Brain microvascular endothelial cell (primary cell): Measurements from ENCODE around the gene PEAK1.
A peak's percentile ranks its signal among the peaks of the same experiment; 100 is the strongest.

ENCODE experiments used
- DNase-seq: peaks from one replicate; pipeline ENCODE4 v3.0.0-alpha.2; 2020
- H3K27ac ChIP-seq: fragments of 250-450 bp; sonication (Bioruptor Pico); 2 replicates; pipeline ENCODE4 v1.5.1; 2020; ENCODE audit warnings: mild to moderate bottlenecking, moderate library complexity
- H3K27me3 ChIP-seq: fragments of 250-450 bp; sonication (Bioruptor Pico); replicated peaks from 2 replicates; pipeline ENCODE4 v1.5.1; 2020; ENCODE audit warnings: mild to moderate bottlenecking
- H3K36me3 ChIP-seq: fragments of 250-450 bp; sonication (Bioruptor Pico); replicated peaks from 2 replicates; pipeline ENCODE4 v1.5.1; 2020; ENCODE audit warnings: mild to moderate bottlenecking
- H3K4me3 ChIP-seq: 2 replicates; pipeline ENCODE4 v1.5.1; 2011; ENCODE audit warnings: low read depth, mild to moderate bottlenecking, control low read depth, low read length, moderate library complexity
- in situ Hi-C: cut with HindIII; loops from 2 replicates; pipeline ENCODE4 v1.10.0; 2017; ENCODE audit warnings: low sequenced_read_pairs, low pct_ligation_motif_present
- TF ChIP-seq, protein P1 (sequence below): IDR thresholded peaks from 2 replicates; pipeline ENCODE4 v1.5.1; 2011; ENCODE audit warnings: low read depth, mild to moderate bottlenecking, moderate library complexity, low read length, control low read depth, inconsistent platforms; ENCODE audit errors: missing control alignments

PEAK1 gene

DNA sequence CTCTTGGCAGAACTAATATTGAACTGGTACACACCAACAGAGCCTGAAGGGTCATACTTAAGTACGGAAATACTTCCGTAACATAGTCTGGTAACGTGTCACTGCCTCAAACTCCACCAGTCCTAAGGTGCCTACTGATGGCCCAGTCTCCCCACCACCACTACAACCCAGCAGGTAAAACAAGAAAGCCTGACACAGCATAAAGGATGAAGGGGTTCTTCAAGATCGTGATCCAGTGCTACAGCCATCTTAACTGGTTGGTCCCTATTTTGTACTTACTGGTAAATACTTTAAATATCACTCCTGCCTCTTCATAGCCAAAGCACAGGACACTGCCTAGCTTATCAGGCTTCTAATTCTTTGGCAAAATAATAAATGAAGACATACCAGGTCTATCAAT is 46.5 kb downstream of the PEAK1 start:
- TF ChIP-seq, protein P1, sequence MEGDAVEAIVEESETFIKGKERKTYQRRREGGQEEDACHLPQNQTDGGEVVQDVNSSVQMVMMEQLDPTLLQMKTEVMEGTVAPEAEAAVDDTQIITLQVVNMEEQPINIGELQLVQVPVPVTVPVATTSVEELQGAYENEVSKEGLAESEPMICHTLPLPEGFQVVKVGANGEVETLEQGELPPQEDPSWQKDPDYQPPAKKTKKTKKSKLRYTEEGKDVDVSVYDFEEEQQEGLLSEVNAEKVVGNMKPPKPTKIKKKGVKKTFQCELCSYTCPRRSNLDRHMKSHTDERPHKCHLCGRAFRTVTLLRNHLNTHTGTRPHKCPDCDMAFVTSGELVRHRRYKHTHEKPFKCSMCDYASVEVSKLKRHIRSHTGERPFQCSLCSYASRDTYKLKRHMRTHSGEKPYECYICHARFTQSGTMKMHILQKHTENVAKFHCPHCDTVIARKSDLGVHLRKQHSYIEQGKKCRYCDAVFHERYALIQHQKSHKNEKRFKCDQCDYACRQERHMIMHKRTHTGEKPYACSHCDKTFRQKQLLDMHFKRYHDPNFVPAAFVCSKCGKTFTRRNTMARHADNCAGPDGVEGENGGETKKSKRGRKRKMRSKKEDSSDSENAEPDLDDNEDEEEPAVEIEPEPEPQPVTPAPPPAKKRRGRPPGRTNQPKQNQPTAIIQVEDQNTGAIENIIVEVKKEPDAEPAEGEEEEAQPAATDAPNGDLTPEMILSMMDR: no peak
- H3K36me3 ChIP-seq: no peaks in the 10 kb centered on the region
- no peaks in the 10 kb centered on the region for H3K27me3 ChIP-seq
- DNase-seq: no peak
- in situ Hi-C loops: no loop called here
- no peak overlapping the region for H3K4me3 ChIP-seq
- no peak overlapping the region for H3K27ac ChIP-seq

DNA sequence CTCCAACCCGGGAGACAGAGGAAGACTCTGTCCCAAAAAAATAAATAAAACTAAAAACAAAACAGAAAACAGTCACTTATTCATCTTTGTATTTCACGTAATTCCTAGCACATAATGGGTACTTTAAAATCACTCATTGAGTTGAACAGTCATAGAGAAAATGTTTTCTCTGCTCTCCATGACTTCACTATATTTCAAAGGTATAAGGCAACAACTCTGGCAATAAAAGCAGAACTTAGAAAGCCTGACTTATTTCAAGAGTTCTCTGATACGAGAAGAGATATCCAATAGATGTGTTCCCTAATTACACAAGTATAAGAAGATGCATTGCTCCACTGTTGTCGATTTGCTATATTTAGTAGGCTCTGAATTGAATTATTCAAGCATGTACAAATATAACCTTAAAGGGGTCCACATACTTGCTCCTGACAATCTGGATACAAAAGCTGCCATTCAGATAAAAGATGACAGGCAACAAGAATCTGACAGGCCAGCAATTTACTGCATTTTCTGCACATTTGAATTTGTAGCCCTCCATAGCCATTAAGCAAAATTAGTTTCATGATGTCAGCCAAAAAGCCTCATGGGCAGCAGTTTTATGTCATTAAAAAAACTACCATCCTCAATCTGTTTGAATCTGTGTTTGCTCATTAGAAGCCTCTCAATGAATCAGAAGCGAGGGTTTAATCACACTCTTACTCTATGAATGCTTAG is 47.9 kb downstream of the PEAK1 start:
- no peaks in the 10 kb centered on the region for H3K27me3 ChIP-seq
- no peak overlapping the region for H3K4me3 ChIP-seq
- H3K36me3 ChIP-seq: no peaks in the 10 kb centered on the region
- H3K27ac ChIP-seq: no peak overlapping the region
- TF ChIP-seq, protein P1: no peak
- no peak for DNase-seq
- in situ Hi-C loops: no loop called here

DNA sequence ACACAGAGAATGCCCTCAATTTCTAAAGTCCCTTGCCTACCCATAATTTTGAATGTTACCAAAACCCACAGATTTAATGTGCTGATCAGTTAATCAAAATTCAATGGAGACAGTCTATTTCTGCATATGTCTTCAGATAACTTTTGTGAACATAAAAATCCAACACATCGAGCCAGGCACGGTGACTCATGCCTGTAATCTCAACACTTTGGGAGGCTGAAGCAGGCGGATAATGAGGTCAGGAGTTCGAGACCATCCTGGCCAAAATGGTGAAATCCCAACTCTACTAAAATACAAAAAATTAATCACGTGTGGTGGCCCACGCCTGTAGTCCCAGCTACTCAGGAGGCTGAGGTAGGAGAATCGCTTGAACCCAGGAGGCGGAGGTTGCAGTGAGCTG is 49.3 kb downstream of the PEAK1 start:
- Histone ChIP-seq H3K36me3 (no peaks in the 10 kb centered on the region), H3K27ac (no peak overlapping the region), H3K27me3 (no peaks in the 10 kb centered on the region), H3K4me3 (no peak overlapping the region)
- TF ChIP-seq, protein P1: no peak
- peak; percentile 36 for DNase-seq
- in situ Hi-C loops: no loop called here

DNA sequence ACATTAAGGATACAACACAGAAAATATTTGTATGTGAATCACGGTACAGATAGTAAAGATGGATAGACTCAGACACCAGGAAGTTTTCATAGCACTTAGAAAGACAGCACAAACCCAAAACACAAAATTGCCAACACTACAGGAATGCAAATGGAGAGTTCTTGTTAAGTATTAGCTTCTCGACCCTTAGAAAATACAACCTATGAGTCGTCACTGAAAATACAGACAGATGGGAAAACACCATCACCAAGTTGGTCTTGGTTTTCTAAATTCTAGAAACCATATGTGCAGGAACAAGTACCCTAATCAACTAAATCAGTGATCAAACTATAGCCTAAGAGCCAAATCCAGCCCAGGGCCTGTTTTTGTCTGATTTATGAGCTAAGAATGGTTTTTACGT is 50.7 kb downstream of the PEAK1 start:
- Histone ChIP-seq H3K4me3 (no peak overlapping the region), H3K27ac (no peak overlapping the region), H3K27me3 (no peaks in the 10 kb centered on the region), H3K36me3 (no peaks in the 10 kb centered on the region)
- no peak for DNase-seq
- in situ Hi-C loops: no loop called here
- TF ChIP-seq, protein P1: no peak

DNA sequence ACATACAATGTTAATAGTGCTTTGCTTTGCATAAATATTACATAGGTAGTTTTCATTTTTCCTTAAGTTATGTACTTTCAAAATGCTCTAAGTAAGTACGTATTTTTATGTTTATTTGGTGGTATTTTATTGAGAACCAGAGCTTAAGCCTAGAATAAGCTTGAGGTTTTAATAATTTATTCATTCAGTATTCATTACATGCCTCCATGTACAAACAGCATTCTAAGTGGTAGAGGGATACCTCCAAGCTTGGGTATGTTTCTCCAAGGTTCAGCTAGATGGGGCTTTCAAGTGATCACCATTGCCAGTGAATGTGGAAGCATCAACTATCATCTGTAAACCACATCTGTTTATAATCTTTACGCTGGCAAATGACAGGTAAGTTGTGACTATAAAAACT is 52.3 kb downstream of the PEAK1 start:
- no peak overlapping the region for H3K4me3 ChIP-seq
- DNase-seq: no peak
- no peak overlapping the region for H3K27ac ChIP-seq
- in situ Hi-C loops: no loop called here
- H3K36me3 ChIP-seq: peaks cover 4% of the 10 kb centered on the region
- TF ChIP-seq, protein P1: no peak
- H3K27me3 ChIP-seq: no peaks in the 10 kb centered on the region

DNA sequence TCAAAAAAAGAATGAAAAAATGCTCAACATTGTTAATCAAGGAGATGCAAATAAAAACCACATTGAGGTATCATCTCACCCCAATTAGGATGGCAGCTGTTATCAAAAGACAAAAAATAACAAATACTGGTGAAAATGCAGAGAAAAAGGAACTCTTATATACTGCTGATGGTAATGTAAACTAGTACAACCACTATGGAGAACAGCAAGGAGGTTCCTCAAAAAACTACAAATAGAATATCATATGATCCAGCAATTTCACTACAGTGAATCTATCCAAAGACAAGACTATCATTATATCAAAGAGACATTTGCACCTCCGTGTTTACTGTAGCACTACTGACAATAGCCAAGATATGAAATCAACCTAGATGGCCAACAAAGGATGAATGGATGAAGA is 58.4 kb downstream of the PEAK1 start:
- peaks cover 4% of the 10 kb centered on the region for H3K36me3 ChIP-seq
- no peak overlapping the region for H3K4me3 ChIP-seq
- in situ Hi-C loops: no loop called here
- no peak overlapping the region for H3K27ac ChIP-seq
- TF ChIP-seq, protein P1: no peak
- H3K27me3 ChIP-seq: no peaks in the 10 kb centered on the region
- no peak for DNase-seq
